ENCODE measurements around the gene GRPR. TPM values are rescaled to one million over a fixed set of nuclear protein-coding genes. Genes with fewer than 3 reads are reported as not detected.
A peak's percentile ranks its signal among the peaks of the same experiment; 100 is the strongest.

Gene GRPR
- total RNA-seq, 1 experiment from 2014 or later, result 28.8 TPM

DNA sequence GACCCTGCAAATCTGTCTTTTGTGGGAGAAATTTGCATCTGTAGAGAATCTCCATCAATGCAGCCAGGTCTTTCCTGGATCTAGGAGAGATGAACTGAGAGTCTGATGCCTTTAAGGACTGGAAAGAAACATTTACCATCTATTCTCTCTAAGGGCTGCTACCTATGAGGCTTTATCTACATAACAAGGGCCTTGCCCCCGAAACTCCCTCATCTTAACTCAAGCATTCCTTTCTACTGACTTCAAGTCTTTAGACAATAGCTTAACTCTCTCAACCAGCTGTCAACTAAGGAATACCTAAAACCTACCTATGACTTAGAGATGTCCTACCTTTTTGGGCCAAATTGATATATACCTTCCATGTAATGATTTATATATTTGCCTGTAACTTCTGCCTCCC lies 76.0 kb downstream of the GRPR start:
- Mint-ChIP-seq H3K27ac (peak overlapping the region; percentile 0 to 93 (median 93); a peak in 5 of 7 replicates), H3K27me3 (ENCODE audit: low read depth) (no peaks in the 10 kb centered on the region; the same call in 1 of the 2 replicates), H3K4me1 (peaks cover 27 to 45% of the 10 kb centered on the region in 2 experiments), H3K36me3 (ENCODE audit: insufficient read depth in 1 of 3, low read depth in 3 of 3) (peaks cover 9 to 19% (median 15%) of the 10 kb centered on the region in 3 experiments; a peak in 6 of 7 replicates), H3K9me3 (peaks cover 5% of the 10 kb centered on the region in 2 experiments; a peak in 4 of 5 replicates), H3K4me3 (no peak overlapping the region)
- Histone ChIP-seq H2BK12ac (ENCODE audit: insufficient read length, low read depth, low read length) (no peak overlapping the region), H3K23me2 (ENCODE audit: insufficient read length, low read depth, low read length, poor library complexity, severe bottlenecking) (no peaks in the 10 kb centered on the region), H2BK120ac (ENCODE audit: low read depth, low read length, poor library complexity, severe bottlenecking) (no peak overlapping the region), H3K9me3 (ENCODE audit: control insufficient read depth, low read depth, low read length) (no peaks in the 10 kb centered on the region), H2BK5ac (ENCODE audit: insufficient read length, low read length) (no peak overlapping the region), H3K18ac (ENCODE audit: insufficient read length, low read depth, low read length) (no peak overlapping the region), H3K56ac (ENCODE audit: insufficient read length, low read depth, low read length) (no peak overlapping the region), H3K23ac (ENCODE audit: insufficient read length, low read depth, low read length) (no peak overlapping the region), H3K79me1 (ENCODE audit: insufficient read depth, low read depth, low read length, poor library complexity, severe bottlenecking) (no peaks in the 10 kb centered on the region), H2AK5ac (ENCODE audit: insufficient read length, low read length) (no peak overlapping the region), H2AFZ (ENCODE audit: low read length) (no peak overlapping the region), H3K9ac (ENCODE audit: extremely low read depth, insufficient read length, low read length) (no peak overlapping the region), H3K27me3 (ENCODE audit: insufficient read depth, low read length) (no peaks in the 10 kb centered on the region), H4K5ac (ENCODE audit: insufficient read length, low read depth, low read length) (no peak overlapping the region), H3K4me1 (ENCODE audit: insufficient read depth, low read length) (peaks cover 5% of the 10 kb centered on the region; the same call in 1 of the 2 replicates), H3K14ac (ENCODE audit: insufficient read depth, low read length) (no peak overlapping the region), H4K20me1 (ENCODE audit: control insufficient read depth, insufficient read depth, insufficient read length) (no peaks in the 10 kb centered on the region), H4K8ac (replicated peaks; ENCODE audit: insufficient read length, low read depth, low read length) (no peak overlapping the region), H4K91ac (ENCODE audit: insufficient read length, low read depth, low read length) (no peak overlapping the region), H3T11ph (ENCODE audit: low read length) (no peak overlapping the region), H3K27ac (ENCODE audit: insufficient read length, low read depth, low read length) (peak overlapping the region; percentile 55), H3K4ac (ENCODE audit: low read depth, low read length) (no peak overlapping the region), H3K79me2 (ENCODE audit: insufficient read depth, low read length) (no peaks in the 10 kb centered on the region), H3K4me2 (ENCODE audit: insufficient read depth, insufficient read length, low read length) (peak overlapping the region; percentile 1), H2BK20ac (ENCODE audit: low read depth, low read length, poor library complexity, severe bottlenecking) (no peak overlapping the region), H2BK15ac (ENCODE audit: low read depth, low read length) (no peak overlapping the region)
- no CpG with 5 or more reads among the region's 1 CpG for WGBS (ENCODE audit: extremely low coverage, insufficient read length, low lambda C conversion rate)
- TF ChIP-seq, protein P1, sequence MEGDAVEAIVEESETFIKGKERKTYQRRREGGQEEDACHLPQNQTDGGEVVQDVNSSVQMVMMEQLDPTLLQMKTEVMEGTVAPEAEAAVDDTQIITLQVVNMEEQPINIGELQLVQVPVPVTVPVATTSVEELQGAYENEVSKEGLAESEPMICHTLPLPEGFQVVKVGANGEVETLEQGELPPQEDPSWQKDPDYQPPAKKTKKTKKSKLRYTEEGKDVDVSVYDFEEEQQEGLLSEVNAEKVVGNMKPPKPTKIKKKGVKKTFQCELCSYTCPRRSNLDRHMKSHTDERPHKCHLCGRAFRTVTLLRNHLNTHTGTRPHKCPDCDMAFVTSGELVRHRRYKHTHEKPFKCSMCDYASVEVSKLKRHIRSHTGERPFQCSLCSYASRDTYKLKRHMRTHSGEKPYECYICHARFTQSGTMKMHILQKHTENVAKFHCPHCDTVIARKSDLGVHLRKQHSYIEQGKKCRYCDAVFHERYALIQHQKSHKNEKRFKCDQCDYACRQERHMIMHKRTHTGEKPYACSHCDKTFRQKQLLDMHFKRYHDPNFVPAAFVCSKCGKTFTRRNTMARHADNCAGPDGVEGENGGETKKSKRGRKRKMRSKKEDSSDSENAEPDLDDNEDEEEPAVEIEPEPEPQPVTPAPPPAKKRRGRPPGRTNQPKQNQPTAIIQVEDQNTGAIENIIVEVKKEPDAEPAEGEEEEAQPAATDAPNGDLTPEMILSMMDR (conservative IDR thresholded peaks at IDR 0.05), result no peak
- peak; percentile 45 for DNase-seq
